Activated CD4-positive, CD25-positive, alpha-beta regulatory T cell (primary cell): ENCODE measurements around the gene DPP6.

ENCODE experiments used
- DNase-seq, 4 experiments: peaks; one replicate each; lab custom pipeline; 2025; lab: John Stamatoyannopoulos, UW

DPP6 gene

DNA sequence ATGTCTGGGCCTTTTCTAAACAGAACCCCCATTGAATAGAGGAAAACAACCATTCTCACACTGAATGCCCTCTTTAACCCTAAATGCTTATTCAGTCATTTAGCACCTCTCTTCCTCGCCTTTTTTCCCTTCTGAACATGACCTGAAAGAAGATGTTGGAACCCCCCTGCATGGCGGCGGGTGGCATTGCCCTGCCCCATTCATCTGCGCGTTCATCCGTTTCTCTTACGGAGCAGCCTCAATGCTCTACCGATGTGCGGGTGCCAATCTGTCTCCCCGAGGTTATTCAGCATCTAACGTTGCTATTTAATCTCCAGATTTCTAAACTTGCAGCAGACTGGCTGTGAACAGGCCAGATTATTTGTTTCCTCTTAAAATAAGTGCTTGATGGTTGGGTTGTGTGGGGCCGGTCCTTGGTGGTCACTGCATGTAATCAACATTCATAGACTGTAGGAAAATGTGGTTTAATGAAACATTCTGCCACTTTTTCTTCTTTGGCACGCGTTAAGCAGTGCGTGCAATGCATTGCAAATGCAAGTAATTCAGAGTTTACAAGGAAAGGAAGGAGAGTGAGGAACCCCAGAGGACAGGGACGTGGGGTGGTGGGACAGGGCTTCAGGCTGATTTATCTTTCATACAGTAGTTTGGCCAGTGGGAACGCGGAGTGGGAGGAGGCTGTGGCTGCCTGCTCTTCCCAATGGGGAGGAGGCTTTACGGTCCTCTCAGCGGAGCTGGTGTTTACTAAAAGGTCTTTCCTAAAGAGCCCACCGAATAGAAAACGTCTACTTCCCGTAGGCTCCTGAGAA lies 286.7 kb downstream of the DPP6 start:
- no peak for DNase-seq

DNA sequence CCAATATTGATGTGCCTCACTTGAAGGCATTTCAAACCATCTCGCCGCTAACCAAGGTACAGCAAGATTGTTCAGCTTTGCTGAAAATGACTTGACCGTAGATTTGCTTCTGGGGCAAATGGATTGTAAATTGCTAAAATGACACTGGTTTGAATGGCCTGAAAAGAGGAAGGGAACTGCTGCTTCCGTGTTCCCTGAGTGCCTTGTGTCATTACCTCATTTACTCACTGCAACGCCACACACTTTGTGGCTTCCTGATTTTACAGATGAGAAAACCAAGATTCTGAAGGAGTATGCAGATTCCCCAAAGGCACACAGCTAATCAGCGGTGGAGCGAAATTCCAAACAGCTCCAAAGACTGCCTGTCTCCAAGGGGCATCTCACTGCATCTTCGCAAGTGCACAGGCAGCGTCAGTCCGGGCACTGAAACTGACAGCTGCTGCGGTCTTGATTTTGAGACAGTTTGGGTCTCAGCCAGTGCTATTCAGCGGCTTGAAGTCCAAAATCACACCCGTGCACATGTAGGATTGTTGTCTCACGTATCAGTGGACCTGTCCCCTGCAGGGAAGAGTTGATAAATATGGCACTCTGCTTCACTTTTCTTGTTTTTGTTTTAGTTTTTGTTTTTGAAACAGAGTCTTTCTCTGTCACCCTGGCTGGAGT lies 290.9 kb downstream of the DPP6 start:
- no peak for DNase-seq

DNA sequence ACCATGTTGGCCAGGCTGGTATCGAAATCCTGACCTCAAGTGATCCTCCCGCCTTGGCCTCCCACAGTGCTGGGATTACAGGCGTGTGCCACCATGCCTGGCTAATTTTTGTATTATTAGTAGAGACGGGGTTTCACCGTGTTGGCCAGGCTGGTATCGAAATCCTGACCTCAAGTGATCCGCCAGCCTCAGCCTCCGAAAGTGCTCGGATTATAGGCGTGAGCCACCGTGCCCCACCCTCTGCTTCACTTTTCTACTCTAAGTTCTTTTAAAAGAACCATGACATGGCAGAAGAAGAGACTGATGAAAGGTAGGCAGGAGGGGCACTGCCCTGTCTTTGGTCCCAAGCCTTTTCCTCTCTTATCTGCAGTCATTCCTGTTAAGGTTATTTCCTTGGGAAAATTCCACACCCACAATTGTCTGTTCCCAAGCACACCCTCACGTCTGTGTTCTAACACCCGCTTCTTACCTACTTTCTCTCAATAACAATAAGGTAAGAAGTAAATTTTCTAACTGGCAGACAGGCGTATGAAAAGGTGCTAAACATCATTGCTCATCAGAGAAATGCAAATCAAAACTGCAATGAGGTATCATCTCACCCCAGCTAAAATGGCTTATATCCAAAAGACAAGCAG lies 291.7 kb downstream of the DPP6 start:
- DNase-seq = no peak

DNA sequence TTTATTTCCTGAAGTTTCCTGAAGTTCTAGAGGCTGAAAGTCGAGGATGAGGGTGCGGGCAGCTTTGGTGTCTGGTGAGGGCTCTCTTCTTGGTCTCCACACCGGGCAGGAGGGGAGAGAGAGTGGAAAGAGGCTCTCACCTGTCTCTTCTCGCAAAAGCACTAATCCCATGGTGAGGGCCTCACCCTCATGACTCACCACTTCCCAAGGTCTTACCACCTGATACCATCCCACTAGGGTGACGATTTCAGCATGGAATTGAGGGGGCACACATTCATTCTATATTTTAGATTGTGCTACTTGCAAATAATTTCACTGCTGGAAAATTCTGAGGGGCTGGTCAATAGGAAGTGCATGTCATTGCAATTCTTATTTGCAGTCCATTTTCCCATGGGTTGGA lies 292.9 kb downstream of the DPP6 start:
- DNase-seq = no peak

DNA sequence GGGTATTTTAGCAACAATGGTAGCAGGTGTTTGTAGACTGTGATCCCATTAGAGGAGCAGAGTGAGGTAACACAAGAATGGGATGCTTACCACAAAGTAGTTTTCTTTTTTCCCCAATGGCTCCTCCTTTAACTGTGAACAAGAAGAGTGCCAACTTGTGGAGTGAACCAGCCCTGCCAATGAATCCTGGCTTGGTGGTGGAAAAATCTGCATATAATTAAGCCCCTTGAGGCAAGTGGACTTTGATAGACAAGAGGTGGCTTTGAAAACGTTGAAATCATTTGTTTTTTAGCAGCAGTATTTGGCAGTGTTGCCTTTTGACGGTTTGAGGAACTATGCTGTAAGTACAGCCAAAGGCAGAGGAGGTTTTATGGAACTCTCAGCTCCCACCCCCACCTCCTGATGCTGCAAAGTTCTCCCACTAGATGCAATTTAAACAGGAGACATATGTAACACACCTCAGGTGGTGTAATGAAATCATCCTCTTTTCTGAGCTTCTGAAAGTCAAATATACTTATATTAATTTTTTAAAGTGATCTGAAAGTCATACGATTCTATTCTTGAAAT lies 295.6 kb downstream of the DPP6 start:
- no peak for DNase-seq

DNA sequence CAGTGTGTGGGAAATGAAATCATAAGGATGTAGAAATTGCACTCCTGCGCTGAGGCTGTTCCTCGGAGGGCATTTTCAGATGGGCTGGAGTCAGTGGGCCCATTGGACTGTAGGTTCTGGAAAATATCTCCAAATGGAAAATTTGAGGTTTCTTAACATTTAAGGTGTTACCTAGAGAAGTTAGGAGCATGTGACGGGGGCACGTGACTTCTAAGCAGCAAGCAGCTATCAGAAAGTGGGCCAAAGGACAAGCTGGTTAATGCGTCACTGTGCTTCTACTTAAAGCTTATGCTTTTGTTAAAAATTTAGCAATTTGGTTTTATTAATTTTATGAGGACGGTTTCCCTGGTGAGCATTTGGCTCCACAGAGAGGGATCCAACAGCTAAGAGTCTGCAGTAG lies 298.7 kb downstream of the DPP6 start:
- no peak for DNase-seq

DNA sequence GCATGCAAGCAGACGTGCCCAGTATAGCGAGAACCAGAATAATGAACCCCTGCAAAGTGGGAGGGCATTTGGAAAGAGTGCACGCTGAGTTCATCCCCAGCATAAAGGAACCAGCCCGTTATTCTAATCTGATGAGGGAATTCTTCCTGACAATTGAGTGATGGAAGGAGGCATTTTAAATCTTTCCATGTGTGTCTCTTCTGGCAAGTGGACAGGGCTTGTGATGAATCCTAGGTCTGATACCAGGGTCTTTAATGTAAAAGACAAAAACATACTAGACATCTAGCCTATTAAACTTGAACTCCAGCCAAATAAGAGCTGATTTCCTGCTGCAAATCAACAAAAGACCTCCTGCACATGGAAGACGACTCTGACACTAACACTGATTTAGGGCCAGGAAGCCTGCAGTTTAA lies 301.2 kb downstream of the DPP6 start:
- DNase-seq = no peak

DNA sequence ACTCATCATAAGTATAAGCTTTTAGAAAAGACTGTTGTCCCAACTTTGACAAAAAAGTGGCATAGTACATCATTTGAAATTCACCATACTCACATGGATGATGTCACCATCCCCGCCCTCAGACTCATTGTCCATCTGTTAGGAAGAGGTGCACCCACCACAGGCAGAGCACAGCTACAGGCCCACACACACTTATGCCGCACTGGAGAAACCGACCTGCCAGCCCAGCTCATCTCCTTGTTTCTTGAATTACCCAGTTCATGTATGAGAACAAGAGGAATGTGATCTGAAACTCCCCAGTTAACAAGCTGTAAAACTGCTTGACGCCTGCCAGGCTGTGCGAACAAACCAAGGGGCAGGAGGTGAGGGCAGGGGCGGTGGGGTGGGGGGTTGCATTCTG lies 312.0 kb downstream of the DPP6 start:
- DNase-seq = no peak

DNA sequence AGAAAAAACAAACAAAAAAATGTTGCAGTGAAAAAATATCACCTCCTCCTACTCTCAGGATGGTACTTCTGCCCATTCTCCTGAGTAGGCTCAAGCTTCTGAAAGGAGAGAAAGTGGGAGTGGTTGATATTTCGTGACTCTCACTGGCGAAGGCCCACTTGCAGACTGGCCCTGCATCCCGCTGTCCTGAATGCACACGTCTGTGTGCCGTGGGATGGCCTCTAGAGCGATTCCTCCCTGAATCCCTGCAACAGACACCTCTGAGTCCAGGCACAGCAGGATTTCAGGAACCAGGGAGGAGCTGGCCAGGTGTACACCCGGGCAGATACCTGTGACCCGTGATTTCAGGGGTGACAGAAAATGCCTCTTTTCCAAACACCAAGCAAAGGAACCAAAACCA lies 319.2 kb downstream of the DPP6 start:
- no peak for DNase-seq

DNA sequence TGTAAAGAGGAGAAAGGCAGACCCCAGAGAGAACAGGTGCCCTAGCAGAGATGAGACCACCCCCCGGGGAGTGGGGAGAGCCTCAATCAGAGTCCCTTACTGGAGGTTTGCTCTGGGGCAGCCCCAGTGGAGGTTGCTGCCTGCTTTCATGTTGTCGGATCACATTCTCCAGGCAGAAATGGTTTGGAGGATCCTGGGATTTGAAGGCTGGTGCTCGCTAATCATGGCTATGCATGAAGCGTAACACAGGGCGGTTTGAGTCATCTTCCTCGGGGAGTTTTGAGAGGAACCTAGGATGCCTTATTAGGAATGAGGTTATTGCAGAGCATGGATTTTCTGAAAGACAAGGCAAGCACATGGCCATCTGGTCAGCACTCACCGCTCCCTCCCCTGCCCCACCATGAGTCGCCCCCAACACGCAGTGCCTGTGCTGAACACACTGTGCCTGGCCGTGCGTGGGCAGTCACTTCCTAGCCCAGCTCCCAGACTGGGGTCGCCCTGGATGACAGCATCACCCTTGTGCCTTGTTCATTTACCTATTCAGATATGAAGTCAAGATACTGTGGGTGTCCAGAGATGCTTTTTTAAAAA lies 319.9 kb downstream of the DPP6 start:
- DNase-seq = no peak

DNA sequence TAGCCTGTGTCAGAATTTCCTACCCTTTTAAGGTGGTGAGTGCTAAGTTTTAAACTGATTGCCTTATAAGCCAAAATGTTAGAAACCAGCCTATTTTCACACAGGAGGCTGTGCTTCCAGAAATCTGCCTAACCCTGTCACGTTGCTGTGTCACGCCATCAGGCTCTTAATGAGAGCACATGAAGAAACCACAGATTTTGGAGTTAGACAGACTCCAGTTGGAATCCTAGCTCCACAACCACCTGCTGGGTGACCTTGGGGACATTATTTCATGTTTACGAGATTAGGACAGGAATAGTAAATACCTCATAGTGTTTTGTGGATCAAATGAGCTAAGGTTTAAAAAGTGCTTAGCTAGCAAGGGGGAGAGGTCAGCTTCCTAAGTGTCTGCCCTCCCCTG lies 321.8 kb downstream of the DPP6 start:
- no peak for DNase-seq

DNA sequence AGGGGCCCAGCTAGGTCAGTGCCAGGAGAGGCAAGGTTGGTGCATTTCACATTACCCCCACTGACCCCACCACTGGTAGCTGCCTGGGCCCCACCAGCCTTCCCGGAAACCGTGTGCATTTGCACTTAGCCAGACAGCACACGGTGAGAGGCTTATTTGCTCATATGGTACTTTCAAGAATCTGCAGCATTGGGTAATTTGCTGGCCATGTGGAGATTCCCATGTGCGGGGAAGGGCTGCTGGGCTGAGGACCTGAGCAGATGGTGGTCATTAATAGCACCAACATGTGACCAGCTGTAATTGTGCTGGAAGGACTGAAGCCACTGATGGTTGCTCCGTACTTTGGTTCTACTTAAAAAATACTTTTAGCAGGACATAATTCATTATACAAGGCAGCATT lies 323.8 kb downstream of the DPP6 start:
- DNase-seq = no peak

DNA sequence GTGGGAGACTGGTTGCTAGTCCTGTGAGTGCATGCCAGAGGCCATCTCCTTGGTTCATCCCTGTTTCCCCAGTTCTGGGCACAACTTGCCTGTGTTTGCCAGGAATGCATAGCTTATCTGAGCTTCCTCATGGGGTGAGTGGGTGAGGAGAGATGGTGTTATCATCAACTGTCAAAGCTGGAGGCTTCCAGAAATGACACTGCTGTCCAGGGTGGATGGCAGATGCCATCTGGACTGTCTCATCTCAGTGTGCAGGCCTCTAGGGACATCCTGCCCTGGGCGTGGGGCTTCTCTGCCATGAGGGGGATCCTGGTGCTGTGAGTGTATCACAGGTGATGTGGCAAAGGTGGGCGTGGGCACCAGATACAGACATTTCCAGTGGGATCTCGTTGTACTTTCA lies 328.6 kb downstream of the DPP6 start:
- no peak for DNase-seq

DNA sequence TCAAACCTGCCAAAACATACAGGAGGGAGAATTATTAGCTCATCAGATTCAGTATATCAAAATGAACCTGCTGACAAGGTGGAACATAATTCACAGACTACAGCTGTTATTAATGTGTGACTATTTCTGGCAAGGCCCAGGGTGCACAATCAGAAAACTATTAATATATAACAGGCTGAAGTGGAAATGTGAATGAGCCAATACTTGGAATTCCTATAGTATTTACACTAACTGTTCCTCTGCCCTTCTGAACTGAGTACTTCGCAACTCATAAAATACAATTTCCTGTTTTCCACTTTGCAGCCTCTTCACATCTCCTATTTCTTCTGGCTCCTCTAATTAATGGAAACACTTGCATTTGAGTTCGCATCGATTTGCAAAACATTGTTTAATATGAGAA lies 330.8 kb downstream of the DPP6 start:
- no peak for DNase-seq

DNA sequence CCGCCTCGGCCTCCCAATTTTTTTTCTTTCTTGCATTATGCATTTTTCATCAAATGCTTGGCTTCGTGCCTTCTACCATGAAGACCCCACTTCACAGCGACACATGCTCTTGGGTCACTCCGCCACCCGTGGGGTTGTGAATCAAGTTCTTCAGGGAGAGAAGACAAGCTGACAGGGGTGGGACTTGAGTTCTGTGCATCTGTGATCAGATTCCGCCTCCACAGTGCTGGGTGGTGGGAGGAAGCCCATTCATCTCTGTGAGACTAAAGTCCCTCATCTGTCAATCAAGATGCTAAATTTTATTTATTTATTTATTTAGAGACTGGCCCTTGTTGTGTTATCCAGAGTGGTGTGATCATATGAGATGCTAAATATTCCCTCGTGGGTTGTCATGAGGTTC lies 333.0 kb downstream of the DPP6 start:
- no peak for DNase-seq

DNA sequence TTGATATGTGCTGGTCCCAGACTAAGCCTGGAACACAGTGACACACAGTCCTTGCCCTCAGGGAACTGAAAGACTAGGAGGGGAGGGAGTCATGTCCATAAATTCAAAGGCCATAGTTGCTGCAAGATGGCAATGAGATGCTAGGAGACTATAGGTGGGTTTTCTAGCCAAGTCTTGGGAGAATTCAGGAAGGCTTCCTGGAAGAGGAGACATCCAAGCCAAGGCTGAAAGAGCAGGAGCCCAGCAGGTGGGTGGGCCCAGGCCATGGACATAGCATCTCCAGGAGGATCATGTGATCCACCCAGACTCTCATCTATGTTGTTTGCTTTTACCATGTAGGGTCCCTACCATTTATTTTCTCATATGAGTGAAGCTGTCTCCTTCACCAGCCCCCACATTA lies 335.1 kb downstream of the DPP6 start:
- no peak for DNase-seq

DNA sequence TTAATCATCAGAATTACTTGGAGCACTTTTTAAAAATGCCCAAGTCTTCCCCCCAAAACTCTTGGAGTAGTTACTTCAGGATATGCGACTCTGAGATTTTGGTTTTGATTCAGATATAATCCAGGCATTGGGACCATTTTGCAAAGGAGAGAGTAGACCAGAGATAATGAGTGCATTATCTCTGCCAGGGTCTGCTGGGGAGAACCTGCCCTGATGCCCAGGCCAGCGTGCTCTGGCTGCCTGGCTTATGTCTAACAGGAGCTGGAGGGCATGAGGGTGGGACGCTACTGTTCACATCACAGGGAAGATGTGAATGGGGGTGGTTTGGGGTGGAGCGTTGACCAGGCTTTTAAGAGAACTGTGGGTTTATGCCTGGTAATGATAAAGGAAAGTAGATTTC lies 336.2 kb downstream of the DPP6 start:
- no peak for DNase-seq

DNA sequence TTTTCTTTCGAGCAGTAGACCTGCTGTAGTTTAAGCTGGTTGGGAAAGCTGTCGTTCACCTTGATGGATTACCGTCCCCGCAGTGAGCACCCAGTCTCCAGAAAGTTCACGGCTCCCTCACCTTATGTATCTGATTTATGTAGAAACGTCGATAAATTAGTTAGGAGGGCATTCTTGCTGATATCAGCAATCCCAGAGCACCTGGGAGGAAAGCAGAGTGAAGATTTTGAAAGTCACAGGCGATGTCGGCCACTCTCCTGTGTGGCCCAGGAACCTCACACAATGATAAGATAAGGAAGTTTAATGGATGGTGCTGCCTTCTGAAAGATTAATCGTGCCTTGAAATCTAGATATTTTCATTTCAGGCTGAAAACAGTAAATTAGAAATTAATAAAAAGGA lies 336.8 kb downstream of the DPP6 start:
- DNase-seq = no peak

DNA sequence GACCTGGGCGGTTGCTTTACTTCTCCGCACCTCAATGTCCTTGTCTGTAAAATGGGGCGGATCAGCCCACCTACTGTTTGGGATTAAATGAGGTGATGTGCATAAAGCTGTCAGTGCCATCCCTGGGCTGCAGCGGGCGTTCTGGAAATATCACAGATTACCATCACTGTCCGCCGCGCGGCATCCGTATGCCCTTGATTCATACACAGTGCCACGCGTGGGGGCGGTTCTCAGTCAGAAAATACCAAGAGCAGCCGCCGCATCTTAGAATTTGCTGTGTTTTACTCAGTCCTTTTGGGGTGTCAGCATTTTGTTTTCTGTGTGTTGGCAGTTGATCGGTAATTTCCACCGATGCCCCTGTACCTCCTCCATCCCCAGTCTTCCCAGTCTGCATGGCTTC lies 338.8 kb downstream of the DPP6 start:
- DNase-seq = no peak

DNA sequence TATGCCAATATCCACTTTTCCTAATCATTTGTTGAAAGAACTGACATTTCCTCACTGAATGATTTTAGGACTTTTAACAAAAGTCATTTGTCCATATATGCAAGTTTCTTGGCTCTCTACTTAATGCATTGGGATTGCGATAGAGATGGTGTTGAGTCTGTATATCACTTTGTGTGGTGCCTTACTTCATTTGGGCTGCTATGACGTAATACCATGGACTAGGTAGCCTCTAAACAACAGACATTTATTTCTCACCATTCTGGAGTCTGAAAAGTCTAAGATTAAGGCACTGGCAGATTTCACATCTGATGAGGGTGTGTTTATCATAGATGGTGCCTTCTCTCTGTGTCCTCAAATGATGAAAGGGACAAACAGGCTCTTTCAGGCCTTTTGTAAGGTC lies 342.6 kb downstream of the DPP6 start:
- no peak for DNase-seq

DNA sequence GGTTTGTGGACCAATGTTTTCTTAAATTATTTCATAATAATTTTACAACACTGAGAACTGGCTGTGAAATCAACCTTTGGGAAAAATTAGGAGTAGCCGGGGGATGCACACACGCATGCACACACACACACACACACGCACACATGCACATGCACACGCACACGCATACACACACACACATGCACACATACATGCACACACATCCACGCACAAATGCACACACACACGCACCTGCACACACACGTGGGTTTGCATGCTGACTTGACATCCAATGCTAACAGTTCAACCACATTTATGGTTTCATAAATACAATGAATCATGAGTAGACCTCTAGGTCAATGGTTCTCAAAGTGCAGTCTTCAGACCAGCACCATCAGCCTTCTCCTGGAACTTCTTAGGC lies 354.1 kb downstream of the DPP6 start:
- DNase-seq = no peak

DNA sequence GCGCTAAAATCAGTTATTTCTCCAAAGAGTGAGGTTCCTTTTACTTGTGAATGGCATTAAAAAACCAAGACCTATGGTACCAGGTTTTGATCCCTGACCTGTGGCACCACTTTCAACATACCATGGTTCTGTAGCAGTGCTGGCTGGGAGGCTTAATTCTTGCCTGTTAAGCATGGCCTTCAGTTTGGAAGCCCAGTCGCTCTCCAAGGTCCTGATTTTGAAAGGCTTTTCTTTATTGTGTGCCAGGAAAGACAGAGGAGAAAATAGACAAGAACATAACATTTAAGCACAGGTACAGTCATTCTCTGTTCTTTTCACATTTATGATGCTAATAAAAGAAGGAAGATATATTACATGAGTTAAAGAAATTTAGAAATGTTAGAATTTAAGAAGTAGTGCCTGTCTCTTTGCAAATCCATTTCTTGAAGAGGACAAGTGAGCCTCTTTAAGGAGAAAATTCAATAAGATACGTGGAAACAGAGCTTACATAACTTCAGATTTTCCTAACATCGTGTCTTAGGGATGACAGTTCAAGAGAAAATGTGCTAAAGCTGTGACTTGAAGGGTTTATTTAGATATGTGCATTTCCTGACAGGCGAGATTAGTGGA lies 357.6 kb downstream of the DPP6 start:
- no peak for DNase-seq
